Psoas muscle (tissue), 8 donors: ENCODE results near the gene SERPINB6. TPM values are rescaled to one million over a fixed set of nuclear protein-coding genes. Genes with fewer than 3 reads are reported as not detected.

Source experiments
- ATAC-seq, 4 donors: fragments of 200-7000 bp; cut with Tn5 transposase; one replicate each; pipeline ENCODE4 v1.9.1; 2020; ENCODE audit warnings: moderate library complexity in 3 of 4, mild to moderate bottlenecking in 2 of 4
- DNase-seq, 2 donors: peaks; one replicate each; pipeline ENCODE4 v3.0.0-alpha.2; 2020
- H3K27ac ChIP-seq: fragments of 200-600 bp; one replicate; pipeline ENCODE4 v1.8.0; 2022
- H3K27me3 ChIP-seq, 3 donors: fragments of 200-600 bp in 1 of 3; one replicate each; pipeline versions ENCODE4 v1.6.1 to v1.8.0; 2013 to 2022; ENCODE audit warnings: low read length in 2 of 3, mild to moderate bottlenecking in 2 of 3, moderate library complexity in 1 of 3; ENCODE audit not compliant: insufficient read depth in 3 of 3
- H3K36me3 ChIP-seq, 2 donors: fragments of 200-600 bp in 1 of 2; one replicate each; pipeline versions ENCODE4 v1.6.1 to v1.8.0; 2013 to 2022; ENCODE audit warnings: low read depth in 1 of 2, mild to moderate bottlenecking in 1 of 2, moderate library complexity in 1 of 2; ENCODE audit not compliant: insufficient read depth in 1 of 2
- H3K4me1 ChIP-seq: fragments of 200-600 bp; one replicate; pipeline ENCODE4 v1.8.0; 2022
- H3K4me3 ChIP-seq: fragments of 200-600 bp; one replicate; pipeline ENCODE4 v1.8.0; 2022; ENCODE audit warnings: mild to moderate bottlenecking
- H3K9me3 ChIP-seq: fragments of 200-600 bp; one replicate; pipeline ENCODE4 v1.8.0; 2022
- CTCF ChIP-seq: fragments of 200-600 bp; IDR thresholded peaks from one replicate; pipeline ENCODE4 v1.8.0; 2022; ENCODE audit warnings: antibody characterized with exemption
- WGBS, 3 donors: extraction: QIAGEN DNeasy Blood & Tissue Kit; methylation state at CpG; one replicate each; pipeline versions ENCODE4 v1.1.6 to v1.1.7; 2013; 5-methylcytosine and 5-hydroxymethylcytosine counted together
- intact Hi-C, 2 donors: fragments of 100-400 bp; cut with DNase I; formaldehyde crosslinking; loops; one replicate each; pipeline versions ENCODE4 v1.11.0 to v1.14.2; 2022
- polyA plus RNA-seq, 3 donors: library from polyadenylated mRNA; stranded (reverse); fragments of 200-250 nt; gene quantifications; one replicate each; pipeline ENCODE4 v1.2.3, GENCODE V29; 2013
- total RNA-seq, 4 donors: library from RNA; stranded (reverse); fragmentation: NEBNext Ultra II Directional in 2 of 4; extraction: Animal tissue kit (Norgen Biotek cat#: 25700) in 2 of 4; gene quantifications; one replicate each; pipeline versions ENCODE4 v1.2.1 to v1.2.4, GENCODE V29; 2021 to 2023
- donor health status: healthy with polysubstance abuse.
- donor health status: DM: no; HTN: no; CAD: no; lungs with moderate emphysema.
- donor health status: Bipolar disorder and iron deficiency.
- donor health status: healthy.
- donor health status: DM: yes; HTN: yes; CAD: no.
- donor health status: DM: no; HTN: no; CAD: no.
- donor health status: DM: no; HTN: no; CAD: no.
- donor health status: DM: yes; HTN: yes; CAD: no.

Gene SERPINB6
- total and polyA plus RNA-seq, 7 donors, result 92.3 to 239 (median 165) TPM

GRCh38 chr6:2940851-2941250, 30.5 kb downstream of the SERPINB6 start:
- no peak overlapping the region for H3K27ac ChIP-seq
- intact Hi-C loops, result no loop called here
- H3K9me3 ChIP-seq, result no peaks in the 10 kb centered on the region
- H3K4me1 ChIP-seq, result peaks cover 17% of the 10 kb centered on the region
- no peak overlapping the region for H3K4me3 ChIP-seq
- no peaks in the 10 kb centered on the region for H3K36me3 ChIP-seq
- TF ChIP-seq CTCF, result no peak
- DNase-seq (no peak), ATAC-seq (no peak)
- no peaks in the 10 kb centered on the region for H3K27me3 ChIP-seq
- WGBS, 3 donors, result 93 to 98% (median 93%) methylated on average over 3 of the region's 3 CpGs

- Histone ChIP-seq H3K36me3 (no peaks in the 10 kb centered on the region), H3K4me1 (peaks cover 17% of the 10 kb centered on the region), H3K9me3 (no peaks in the 10 kb centered on the region), H3K4me3 (no peak overlapping the region), H3K27me3 (no peaks in the 10 kb centered on the region), H3K27ac (no peak overlapping the region)
- TF ChIP-seq CTCF, result no peak
- no peak for DNase-seq
- intact Hi-C loops, result no loop called here
- no peak for ATAC-seq
- 82 to 87% (median 87%) methylated on average over 26 of the region's 26 CpGs for WGBS, 3 donors
Observed at GRCh38 chr6:2940010-2940850, 31.1 kb downstream of the SERPINB6 start.

- peaks cover 13% of the 10 kb centered on the region for H3K4me1 ChIP-seq
- no peak for TF ChIP-seq CTCF
- no peak overlapping the region for H3K27ac ChIP-seq
- intact Hi-C loops, result loop anchor here in 1 of 2 donors (10.0 kb wide), 1 partner anchor 145 kb away; no protein-coding TSS in a partner anchor
- DNase-seq (no peak), ATAC-seq (no peak)
- H3K4me3 ChIP-seq, result no peak overlapping the region
- H3K9me3 ChIP-seq, result no peaks in the 10 kb centered on the region
- H3K27me3 ChIP-seq, result no peaks in the 10 kb centered on the region
- 95 to 98% (median 97%) methylated on average over 32 to 34 of the region's 34 CpGs for WGBS, 3 donors
- no peaks in the 10 kb centered on the region for H3K36me3 ChIP-seq
Observed at GRCh38 chr6:2939315-2940009, 31.9 kb downstream of the SERPINB6 start.

GRCh38 chr6:2938632-2939083, 32.7 kb downstream of the SERPINB6 start:
- Histone ChIP-seq H3K9me3 (no peaks in the 10 kb centered on the region), H3K27me3 (no peaks in the 10 kb centered on the region), H3K4me3 (no peak overlapping the region), H3K36me3 (no peaks in the 10 kb centered on the region), H3K27ac (no peak overlapping the region), H3K4me1 (peaks cover 13% of the 10 kb centered on the region)
- TF ChIP-seq CTCF, result no peak
- intact Hi-C loops, result loop anchor here in 1 of 2 donors (10.0 kb wide), 1 partner anchor 144 kb away; no protein-coding TSS in a partner anchor
- ATAC-seq, result no peak
- no peak for DNase-seq
- WGBS, 3 donors, result 84 to 86% (median 85%) methylated on average over 9 of the region's 9 CpGs
